Adipocyte (in vitro differentiated cells): Measurements from ENCODE around the gene IDH3G.
"Not testable (repeated sequence)": the region's sequence is repeated elsewhere in the genome, so short reads cannot be mapped to it uniquely, and the experiment has no call there.

Experiments used
- DNase-seq: peaks from one replicate; pipeline ENCODE4 v3.0.0-alpha.2; 2015; ENCODE audit warnings: low read depth
- H3K27me3 ChIP-seq: replicated peaks from 2 replicates; pipeline ENCODE4 v1.7.0; 2013; ENCODE audit warnings: mild to moderate bottlenecking, low read length, moderate library complexity; ENCODE audit not compliant: control insufficient read depth, insufficient read depth
- H3K36me3 ChIP-seq: 2 replicates; pipeline ENCODE4 v1.7.0; 2013; ENCODE audit warnings: low read length, mild to moderate bottlenecking, moderate library complexity; ENCODE audit not compliant: control insufficient read depth, insufficient read depth, severe bottlenecking
- H3K4me1 ChIP-seq: 2 replicates; pipeline ENCODE4 v1.7.0; 2013; ENCODE audit warnings: mild to moderate bottlenecking, low read length, moderate library complexity; ENCODE audit not compliant: control insufficient read depth, insufficient read depth
- H3K4me3 ChIP-seq: 2 replicates; pipeline ENCODE4 v1.7.0; 2013; ENCODE audit warnings: mild to moderate bottlenecking, low read length, moderate library complexity
- H3K9ac ChIP-seq: 2 replicates; pipeline ENCODE4 v1.7.0; 2013; ENCODE audit warnings: mild to moderate bottlenecking, low read length, moderate library complexity
- H3K9me3 ChIP-seq: 2 replicates; pipeline ENCODE4 v1.7.0; 2013; ENCODE audit warnings: mild to moderate bottlenecking, low read length, moderate library complexity; ENCODE audit not compliant: control insufficient read depth

Gene IDH3G

DNA sequence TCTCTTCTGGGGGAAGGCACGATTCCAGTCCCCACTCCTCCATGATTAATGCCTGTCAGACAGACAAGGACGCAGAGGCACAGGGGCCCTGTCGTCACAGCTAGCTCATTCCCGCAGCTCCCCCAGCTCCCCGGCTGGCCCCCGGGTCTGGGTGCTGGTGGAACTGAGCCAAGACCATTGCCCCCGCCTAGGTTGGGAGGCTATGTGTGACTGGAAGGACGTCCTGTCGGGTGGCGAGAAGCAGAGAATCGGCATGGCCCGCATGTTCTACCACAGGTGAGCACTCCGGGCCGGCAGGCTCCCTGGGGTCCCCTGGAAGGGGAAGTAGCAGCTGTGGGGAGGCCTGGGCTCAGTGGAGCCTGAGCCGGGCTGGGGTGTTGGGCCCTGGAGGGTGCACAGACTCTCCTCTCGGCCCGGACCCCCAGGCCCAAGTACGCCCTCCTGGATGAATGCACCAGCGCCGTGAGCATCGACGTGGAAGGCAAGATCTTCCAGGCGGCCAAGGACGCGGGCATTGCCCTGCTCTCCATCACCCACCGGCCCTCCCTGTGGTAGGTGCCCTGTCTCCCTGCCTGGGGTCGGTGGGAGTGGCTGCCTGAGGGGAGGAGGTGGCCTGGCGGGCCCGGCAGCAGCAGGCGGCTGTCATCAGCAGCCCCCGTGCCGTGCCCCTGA, 51.2 kb downstream of the IDH3G start:
- H3K9ac ChIP-seq, H3K4me3 ChIP-seq, H3K27me3 ChIP-seq, H3K9me3 ChIP-seq, H3K36me3 ChIP-seq, DNase-seq: not testable (repeated sequence)
- peaks cover 13% of the 10 kb centered on the region for H3K4me1 ChIP-seq

DNA sequence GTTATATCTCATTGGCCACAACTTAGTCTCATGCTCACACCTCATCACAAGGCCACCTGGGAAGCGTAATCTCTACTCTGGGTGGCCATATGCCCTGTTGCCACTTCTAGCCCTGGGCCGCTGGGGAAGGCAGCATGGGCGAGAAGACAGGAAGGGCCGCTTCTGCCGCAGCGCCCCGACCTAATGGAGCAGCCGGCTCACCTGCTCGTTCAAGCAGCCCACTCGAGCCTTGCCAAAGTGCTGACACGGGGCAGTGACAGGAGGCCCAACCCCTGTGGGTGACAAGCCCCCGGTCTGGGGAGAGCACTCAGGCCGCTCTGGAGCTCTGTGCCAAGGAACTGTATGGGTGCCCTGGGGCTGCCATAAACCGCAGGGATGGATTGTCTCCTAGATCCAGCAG, 52.1 kb downstream of the IDH3G start:
- H3K36me3 ChIP-seq, H3K9ac ChIP-seq, H3K4me3 ChIP-seq, H3K4me1 ChIP-seq, H3K27me3 ChIP-seq, H3K9me3 ChIP-seq, DNase-seq: not testable (repeated sequence)

DNA sequence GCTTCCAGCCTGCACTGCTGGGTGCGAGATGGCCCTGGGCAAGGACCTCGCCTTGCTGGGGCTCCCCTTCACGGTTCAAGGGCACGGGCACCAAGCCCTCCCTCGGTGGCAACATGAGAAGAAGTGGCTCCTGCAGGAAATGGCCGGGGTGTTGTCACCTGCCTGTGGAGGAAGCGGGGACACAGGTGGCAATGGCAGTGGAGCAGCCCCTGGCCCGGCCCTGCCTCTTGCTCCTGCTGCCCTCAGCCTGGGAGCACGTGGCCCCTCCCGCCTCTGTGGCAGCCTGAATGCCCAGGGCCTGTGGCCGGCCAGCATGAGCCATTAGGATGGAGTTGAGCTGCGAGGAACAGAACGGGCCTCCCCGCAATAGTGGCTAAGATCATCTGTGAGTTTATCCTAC, 52.7 kb downstream of the IDH3G start:
- no peak overlapping the region for H3K4me3 ChIP-seq
- no peak overlapping the region for H3K9ac ChIP-seq
- H3K27me3 ChIP-seq: no peaks in the 10 kb centered on the region
- H3K9me3 ChIP-seq: no peaks in the 10 kb centered on the region
- no peak for DNase-seq
- H3K4me1 ChIP-seq: peaks cover 6% of the 10 kb centered on the region
- peaks cover 15% of the 10 kb centered on the region for H3K36me3 ChIP-seq

DNA sequence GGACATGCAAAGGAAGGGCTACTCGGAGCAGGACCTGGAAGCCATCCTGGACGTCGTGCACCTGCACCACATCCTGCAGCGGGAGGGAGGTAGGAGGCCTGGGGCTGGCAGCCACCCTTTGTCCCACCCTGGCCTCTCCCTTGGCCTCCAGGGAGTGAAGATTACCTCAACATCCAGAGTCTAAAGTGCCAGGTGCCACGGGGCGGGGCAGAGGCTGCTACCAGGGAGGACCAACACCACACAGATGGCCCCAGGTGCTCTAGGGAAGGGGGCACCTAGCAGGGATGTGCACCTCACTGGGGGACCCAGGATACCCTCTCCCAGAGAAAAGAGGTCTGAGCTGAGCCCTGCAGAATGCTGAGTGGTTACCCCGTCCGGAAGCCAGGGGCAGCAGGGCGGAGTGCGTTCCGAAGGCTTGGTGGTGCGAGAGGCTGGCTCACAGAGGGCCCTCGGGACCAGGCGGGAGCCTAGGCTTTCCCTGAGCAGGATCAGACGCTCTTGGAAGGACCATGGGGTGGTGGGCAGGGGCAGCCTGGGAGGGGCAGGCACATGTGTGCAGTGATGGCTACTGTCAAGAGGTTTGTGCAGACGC, 53.4 kb downstream of the IDH3G start:
- Histone ChIP-seq H3K9me3 (no peaks in the 10 kb centered on the region), H3K4me1 (peaks cover 5% of the 10 kb centered on the region), H3K36me3 (peaks cover 16% of the 10 kb centered on the region), H3K4me3 (no peak overlapping the region), H3K27me3 (no peaks in the 10 kb centered on the region), H3K9ac (no peak overlapping the region)
- DNase-seq: no peak

DNA sequence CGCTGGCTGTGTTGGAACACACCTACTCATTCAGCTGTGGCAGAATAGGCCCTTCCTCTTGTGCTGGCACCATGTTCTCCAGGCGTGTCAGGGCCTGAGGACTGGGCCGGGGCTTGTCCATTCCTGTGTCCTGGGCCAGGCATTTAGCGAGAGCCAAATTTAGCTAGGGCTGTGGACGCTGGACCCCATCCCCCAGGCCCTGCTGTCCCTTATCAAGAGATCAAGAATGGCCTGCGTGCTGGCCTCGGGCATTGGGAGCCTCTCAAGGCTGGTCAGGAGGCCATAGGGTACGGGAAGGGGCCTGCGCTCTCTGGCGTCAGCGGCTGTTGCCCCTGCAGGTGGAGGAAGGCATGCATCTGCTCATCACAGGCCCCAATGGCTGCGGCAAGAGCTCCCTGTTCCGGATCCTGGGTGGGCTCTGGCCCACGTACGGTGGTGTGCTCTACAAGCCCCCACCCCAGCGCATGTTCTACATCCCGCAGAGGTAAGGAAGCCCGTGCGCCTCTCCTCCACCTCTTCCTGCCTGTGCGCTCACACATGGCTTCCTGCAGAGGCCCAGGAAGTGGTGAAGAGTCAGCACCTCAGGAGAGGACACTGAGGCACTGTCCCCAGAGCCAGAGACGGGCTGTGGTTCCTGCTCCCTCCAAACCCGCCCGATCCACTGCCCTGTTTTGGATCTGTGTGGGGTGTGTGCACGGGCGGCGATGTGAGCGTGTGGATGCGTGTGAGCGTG, 54.3 kb downstream of the IDH3G start:
- Histone ChIP-seq H3K36me3 (peaks cover 16% of the 10 kb centered on the region), H3K9me3 (no peaks in the 10 kb centered on the region), H3K9ac (no peak overlapping the region), H3K27me3 (no peaks in the 10 kb centered on the region), H3K4me1 (peaks cover 5% of the 10 kb centered on the region), H3K4me3 (no peak overlapping the region)
- DNase-seq: no peak

DNA sequence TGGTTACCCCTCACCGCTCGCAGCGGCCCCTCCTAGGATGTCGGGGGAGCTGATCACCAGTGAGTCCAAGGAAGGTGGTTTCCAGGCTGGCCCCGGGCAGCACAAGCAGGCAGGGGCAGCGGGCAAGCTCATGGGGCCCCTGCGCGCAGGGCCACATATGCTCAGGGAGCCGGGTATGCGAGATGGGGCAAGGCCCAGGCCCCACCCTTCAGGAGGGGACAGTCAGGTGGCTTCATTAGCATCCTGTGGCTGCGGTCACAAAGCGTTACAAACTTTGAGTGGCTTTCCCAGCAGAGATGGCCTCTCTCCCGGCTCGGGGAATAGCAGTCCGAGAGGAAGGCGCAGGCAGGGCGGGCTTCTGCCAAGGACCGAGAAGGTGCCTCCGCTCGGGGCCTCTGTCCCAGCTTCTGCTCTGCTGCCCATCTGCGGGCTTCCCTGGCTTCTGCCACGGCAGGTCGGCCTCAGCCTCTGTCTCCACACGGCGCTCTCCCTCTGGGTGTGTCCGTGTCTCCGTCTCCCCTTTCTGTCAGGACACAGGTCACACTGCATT, 56.0 kb downstream of the IDH3G start:
- peaks cover 16% of the 10 kb centered on the region for H3K36me3 ChIP-seq
- no peak overlapping the region for H3K4me3 ChIP-seq
- H3K4me1 ChIP-seq: peaks cover under 1% of the 10 kb centered on the region
- no peaks in the 10 kb centered on the region for H3K9me3 ChIP-seq
- no peaks in the 10 kb centered on the region for H3K27me3 ChIP-seq
- H3K9ac ChIP-seq: no peak overlapping the region
- DNase-seq: no peak

DNA sequence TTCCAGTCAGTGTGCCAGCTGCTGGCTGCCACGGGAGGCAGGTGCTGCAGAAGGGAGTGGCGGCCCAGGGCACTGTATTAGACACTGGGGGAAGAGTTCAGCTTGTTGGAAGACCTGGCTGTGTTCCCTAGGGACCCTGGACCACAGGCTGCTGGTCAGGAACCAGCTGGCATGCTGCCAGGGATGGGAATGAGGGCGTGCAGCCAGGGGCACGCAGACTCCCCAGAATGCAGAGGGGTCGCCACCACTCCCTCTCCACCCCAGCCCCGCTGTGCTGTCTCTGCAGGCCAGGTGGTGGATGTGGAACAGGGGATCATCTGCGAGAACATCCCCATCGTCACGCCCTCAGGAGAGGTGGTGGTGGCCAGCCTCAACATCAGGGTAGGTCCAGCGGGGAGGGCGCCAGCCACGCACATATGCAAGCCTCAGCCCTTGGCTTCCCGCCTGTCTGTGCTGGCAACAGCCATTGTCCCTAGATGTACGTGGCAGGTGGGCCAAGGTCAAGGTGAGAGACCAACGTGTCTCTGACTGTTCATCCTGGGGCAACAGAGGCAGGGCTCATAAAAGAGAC, 57.2 kb downstream of the IDH3G start:
- H3K36me3 ChIP-seq: peaks cover 16% of the 10 kb centered on the region
- H3K27me3 ChIP-seq: no peaks in the 10 kb centered on the region

DNA sequence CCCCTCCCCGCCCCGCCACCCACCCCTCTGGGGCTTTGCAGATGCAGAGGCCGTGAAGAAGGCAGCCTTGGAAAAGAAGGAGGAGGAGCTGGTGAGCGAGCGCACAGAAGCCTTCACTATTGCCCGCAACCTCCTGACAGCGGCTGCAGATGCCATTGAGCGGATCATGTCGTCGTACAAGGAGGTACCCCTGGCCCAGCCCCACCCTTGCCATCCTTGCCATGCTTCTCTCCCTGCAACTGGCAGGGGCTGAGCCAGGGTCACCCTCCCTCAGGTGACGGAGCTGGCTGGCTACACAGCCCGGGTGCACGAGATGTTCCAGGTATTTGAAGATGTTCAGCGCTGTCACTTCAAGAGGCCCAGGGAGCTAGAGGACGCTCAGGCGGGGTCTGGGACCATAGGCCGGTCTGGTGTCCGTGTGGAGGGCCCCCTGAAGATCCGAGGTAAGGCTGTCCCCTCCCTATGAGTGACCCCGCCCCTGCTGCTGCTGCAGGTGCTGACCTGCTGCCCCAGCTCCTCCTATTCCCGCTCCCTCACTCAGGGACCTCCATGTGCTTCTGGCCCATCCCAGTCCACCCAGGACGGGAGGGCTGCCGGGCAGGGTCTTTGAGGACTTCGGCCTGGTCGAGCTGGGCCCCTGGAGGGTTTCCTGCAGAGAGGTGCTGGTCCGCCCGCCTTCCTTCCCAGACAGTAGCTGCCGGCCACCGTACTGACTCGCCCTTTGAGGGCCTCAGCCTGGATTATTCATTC, 57.9 kb downstream of the IDH3G start:
- no peaks in the 10 kb centered on the region for H3K27me3 ChIP-seq
- H3K4me3 ChIP-seq: no peak overlapping the region
- H3K4me1 ChIP-seq: peaks cover 2% of the 10 kb centered on the region
- peaks cover 16% of the 10 kb centered on the region for H3K36me3 ChIP-seq
- H3K9ac ChIP-seq: no peak overlapping the region
- no peak for DNase-seq
- H3K9me3 ChIP-seq: peaks cover 10% of the 10 kb centered on the region

More for the DNA sequence above, 57.2 kb downstream of the IDH3G start:
- H3K4me1 ChIP-seq: no peaks in the 10 kb centered on the region
- peaks cover 3% of the 10 kb centered on the region for H3K9me3 ChIP-seq
- no peak overlapping the region for H3K9ac ChIP-seq
- H3K4me3 ChIP-seq: no peak overlapping the region
- DNase-seq: no peak
